ENCODE results near the gene NRG4.
"Not testable (repeated sequence)": the region's sequence is repeated elsewhere in the genome, so short reads cannot be mapped to it uniquely, and the experiment has no call there.

NRG4 gene

GRCh38 chr15:75994220-75994619 lies 18.0 kb downstream of the NRG4 start:
- no peak for TF ChIP-seq CTCF (IDR thresholded peaks at IDR 0.05; ENCODE audit: control insufficient read depth, insufficient read depth, low read depth, low read length, missing control alignments)

GRCh38 chr15:75992897-75993296 lies 19.3 kb downstream of the NRG4 start:
- H3K4me3 ChIP-seq (ENCODE audit: control insufficient read depth, low read depth, low read length), result no peak overlapping the region
- no peak for DNase-seq (ENCODE audit: low read depth)
- TF ChIP-seq CTCF (IDR thresholded peaks at IDR 0.05; ENCODE audit: control insufficient read depth, insufficient read depth, low read depth, low read length, missing control alignments), result no peak

More at GRCh38 chr15:75994220-75994619, 18.0 kb downstream of the NRG4 start:
- H3K4me3 ChIP-seq (ENCODE audit: control insufficient read depth, low read depth, low read length), result no peak overlapping the region
- DNase-seq (ENCODE audit: low read depth), result no peak

GRCh38 chr15:75989875-75990274 lies 22.3 kb downstream of the NRG4 start:
- no peak for TF ChIP-seq CTCF (IDR thresholded peaks at IDR 0.05; ENCODE audit: control insufficient read depth, insufficient read depth, low read depth, low read length, missing control alignments)
- H3K4me3 ChIP-seq (ENCODE audit: control insufficient read depth, low read depth, low read length), result no peak overlapping the region
- DNase-seq (ENCODE audit: low read depth), result no peak

- no peak for TF ChIP-seq CTCF (IDR thresholded peaks at IDR 0.05; ENCODE audit: control insufficient read depth, insufficient read depth, low read depth, low read length, missing control alignments)
These were observed 23.2 kb downstream of the NRG4 start for GRCh38 chr15:75989045-75989444.

GRCh38 chr15:75985971-75986370 lies 26.3 kb downstream of the NRG4 start:
- no peak for DNase-seq (ENCODE audit: low read depth)
- TF ChIP-seq CTCF (IDR thresholded peaks at IDR 0.05; ENCODE audit: control insufficient read depth, insufficient read depth, low read depth, low read length, missing control alignments), result no peak

More at GRCh38 chr15:75989045-75989444, 23.2 kb downstream of the NRG4 start:
- peak; percentile 10 for DNase-seq (ENCODE audit: low read depth)
- H3K4me3 ChIP-seq (ENCODE audit: control insufficient read depth, low read depth, low read length), result no peak overlapping the region

GRCh38 chr15:75984706-75985105 lies 27.5 kb downstream of the NRG4 start:
- not testable (repeated sequence) for DNase-seq (ENCODE audit: low read depth); H3K4me3 ChIP-seq (ENCODE audit: control insufficient read depth, low read depth, low read length)

More at GRCh38 chr15:75985971-75986370, 26.3 kb downstream of the NRG4 start:
- H3K4me3 ChIP-seq (ENCODE audit: control insufficient read depth, low read depth, low read length), result no peak overlapping the region

- no peak overlapping the region for H3K4me3 ChIP-seq (ENCODE audit: control insufficient read depth, low read depth, low read length)
- no peak for TF ChIP-seq CTCF (IDR thresholded peaks at IDR 0.05; ENCODE audit: control insufficient read depth, insufficient read depth, low read depth, low read length, missing control alignments)
- DNase-seq (ENCODE audit: low read depth), result no peak
These were observed 29.8 kb downstream of the NRG4 start for GRCh38 chr15:75982468-75982867.

Data from AG09309 (cell line).